Liver (tissue), 9 donors: ENCODE results near the gene DNAJC8. TPM values are rescaled to one million over a fixed set of nuclear protein-coding genes. Genes with fewer than 3 reads are reported as not detected.

Experiments used
- DNase-seq: peaks from one replicate; pipeline ENCODE4 v3.0.0-alpha.2; 2017; ENCODE audit warnings: low spot score
- H3K27ac ChIP-seq, 2 donors: one replicate each; pipeline ENCODE4 v1.7.0; 2013; ENCODE audit warnings: inconsistent platforms in 2 of 2, low read length in 2 of 2, control low read depth in 1 of 2, low read depth in 1 of 2, mild to moderate bottlenecking in 1 of 2
- H3K27me3 ChIP-seq, 4 donors: one replicate each; pipeline versions ENCODE4 v1.6.1 to v1.7.0; 2013; ENCODE audit warnings: low read length in 3 of 4, inconsistent platforms in 1 of 4, mild to moderate bottlenecking in 1 of 4, moderate library complexity in 1 of 4; ENCODE audit not compliant: control insufficient read depth in 4 of 4, insufficient read depth in 4 of 4
- H3K36me3 ChIP-seq, 4 donors: one replicate each; pipeline versions ENCODE4 v1.6.1 to v1.7.0; 2013; ENCODE audit warnings: low read length in 3 of 4, mild to moderate bottlenecking in 3 of 4, low read depth in 1 of 4, moderate library complexity in 1 of 4; ENCODE audit not compliant: control insufficient read depth in 4 of 4, insufficient read depth in 3 of 4
- H3K4me1 ChIP-seq, 4 donors: one replicate each; pipeline versions ENCODE4 v1.6.1 to v1.7.0; 2013; ENCODE audit warnings: low read length in 3 of 4, mild to moderate bottlenecking in 3 of 4, moderate library complexity in 1 of 4; ENCODE audit not compliant: control insufficient read depth in 4 of 4, insufficient read depth in 4 of 4
- H3K4me3 ChIP-seq, 3 donors: one replicate each; pipeline versions ENCODE4 v1.6.1 to v1.7.0; 2013; ENCODE audit warnings: low read length in 3 of 3, control low read depth in 1 of 3, low read depth in 1 of 3, mild to moderate bottlenecking in 1 of 3
- H3K9ac ChIP-seq, 2 donors: one replicate each; pipeline ENCODE4 v1.7.0; 2013; ENCODE audit warnings: low read length in 2 of 2, mild to moderate bottlenecking in 2 of 2, moderate library complexity in 2 of 2, control low read depth in 1 of 2, low read depth in 1 of 2
- H3K9me3 ChIP-seq, 4 donors: one replicate each; pipeline versions ENCODE4 v1.6.1 to v1.7.0; 2013; ENCODE audit warnings: low read length in 3 of 4; ENCODE audit not compliant: control insufficient read depth in 4 of 4
- CTCF ChIP-seq: fragments of 150-350 bp; IDR thresholded peaks from 2 replicates; pipeline ENCODE4 v1.5.1; 2017; ENCODE audit warnings: improper control_type of control experiment, low read depth, low read length; ENCODE audit not compliant: missing input control
- EGR1 ChIP-seq, 2 donors: IDR thresholded peaks; 2 replicates each; pipeline ENCODE4 v1.6.1; 2016 to 2018; ENCODE audit warnings: antibody characterized with exemption in 2 of 2, low read depth in 2 of 2
- FOXA1 ChIP-seq: IDR thresholded peaks from 2 replicates; pipeline ENCODE4 v1.6.1; 2016; ENCODE audit warnings: antibody characterized with exemption
- GABPA ChIP-seq, 2 donors: IDR thresholded peaks in 1 of 2; conservative IDR thresholded peaks in 1 of 2; 2 replicates each; pipeline ENCODE4 v1.6.1; 2016; ENCODE audit warnings: antibody characterized with exemption in 2 of 2, mild to moderate bottlenecking in 1 of 2, moderate library complexity in 1 of 2
- HNF4A ChIP-seq, 2 donors: conservative IDR thresholded peaks; 2 replicates each; pipeline ENCODE4 v1.6.1; 2016; ENCODE audit warnings: antibody characterized with exemption in 2 of 2, mild to moderate bottlenecking in 2 of 2
- HNF4G ChIP-seq: IDR thresholded peaks from 2 replicates; pipeline ENCODE4 v1.6.1; 2016; ENCODE audit warnings: antibody characterized with exemption
- JUND ChIP-seq, 2 donors: IDR thresholded peaks; 2 replicates each; pipeline ENCODE4 v1.6.1; 2016; ENCODE audit warnings: antibody characterized with exemption in 2 of 2
- MAX ChIP-seq: IDR thresholded peaks from 2 replicates; pipeline ENCODE4 v1.6.1; 2016; ENCODE audit warnings: antibody characterized with exemption
- NR2F2 ChIP-seq: IDR thresholded peaks from 2 replicates; pipeline ENCODE4 v1.6.1; 2016; ENCODE audit warnings: antibody characterized with exemption
- RAD21 ChIP-seq, 2 donors: IDR thresholded peaks; 2 replicates each; pipeline ENCODE4 v1.6.1; 2016; ENCODE audit warnings: antibody characterized with exemption in 2 of 2, mild to moderate bottlenecking in 2 of 2
- RXRA ChIP-seq, 2 donors: IDR thresholded peaks; 2 replicates each; pipeline ENCODE4 v1.6.1; 2017 to 2018; ENCODE audit warnings: antibody characterized with exemption in 2 of 2, mild to moderate bottlenecking in 1 of 2
- SP1 ChIP-seq: IDR thresholded peaks from 2 replicates; pipeline ENCODE4 v1.6.1; 2018; ENCODE audit warnings: antibody characterized with exemption, mild to moderate bottlenecking
- TAF1 ChIP-seq: conservative IDR thresholded peaks from 2 replicates; pipeline ENCODE4 v1.6.1; 2016; ENCODE audit warnings: antibody characterized with exemption, mild to moderate bottlenecking
- YY1 ChIP-seq: IDR thresholded peaks from 2 replicates; pipeline ENCODE4 v1.6.1; 2016; ENCODE audit warnings: antibody characterized with exemption, mild to moderate bottlenecking
- WGBS: extraction: QIAGEN DNeasy Blood & Tissue Kit; methylation state at CpG from one replicate; pipeline ENCODE4 v1.1.7; 2013; 5-methylcytosine and 5-hydroxymethylcytosine counted together
- polyA plus RNA-seq, 2 donors: library from polyadenylated mRNA; stranded (reverse) in 1 of 2; unstranded in 1 of 2; fragments of 200-250 nt in 1 of 2; fragments of >200 nt in 1 of 2; fragmentation: Nextera tagmentation in 1 of 2; extraction: Ambion mirVana in 1 of 2; gene quantifications; one replicate each; pipeline versions ENCODE4 v1.2.1 to v1.2.3, GENCODE V29; 2013 to 2015
- total RNA-seq, 2 donors: library from RNA; depleted of rRNA; stranded (reverse); fragments of >200 nt; gene quantifications; one replicate each; pipeline ENCODE4 v1.2.3, GENCODE V29; 2014
- TF ChIP-seq, protein P1 (sequence below): IDR thresholded peaks from 2 replicates; pipeline ENCODE4 v1.6.1; 2016; ENCODE audit warnings: antibody characterized with exemption
- TF ChIP-seq, protein P2 (sequence below): IDR thresholded peaks from 2 replicates; pipeline ENCODE4 v1.6.1; 2016; ENCODE audit warnings: antibody characterized with exemption, mild to moderate bottlenecking
- TF ChIP-seq, protein P3 (sequence below): IDR thresholded peaks from 2 replicates; pipeline ENCODE4 v1.6.1; 2016; ENCODE audit warnings: antibody characterized with exemption
- donor health status: healthy.
- donor health status: healthy.
- donor health status: healthy.
- donor health status: healthy.
- donor health status: healthy.

The DNAJC8 gene
- total and polyA plus RNA-seq, 4 donors: 14.9 to 38.6 (median 25.2) TPM

DNA sequence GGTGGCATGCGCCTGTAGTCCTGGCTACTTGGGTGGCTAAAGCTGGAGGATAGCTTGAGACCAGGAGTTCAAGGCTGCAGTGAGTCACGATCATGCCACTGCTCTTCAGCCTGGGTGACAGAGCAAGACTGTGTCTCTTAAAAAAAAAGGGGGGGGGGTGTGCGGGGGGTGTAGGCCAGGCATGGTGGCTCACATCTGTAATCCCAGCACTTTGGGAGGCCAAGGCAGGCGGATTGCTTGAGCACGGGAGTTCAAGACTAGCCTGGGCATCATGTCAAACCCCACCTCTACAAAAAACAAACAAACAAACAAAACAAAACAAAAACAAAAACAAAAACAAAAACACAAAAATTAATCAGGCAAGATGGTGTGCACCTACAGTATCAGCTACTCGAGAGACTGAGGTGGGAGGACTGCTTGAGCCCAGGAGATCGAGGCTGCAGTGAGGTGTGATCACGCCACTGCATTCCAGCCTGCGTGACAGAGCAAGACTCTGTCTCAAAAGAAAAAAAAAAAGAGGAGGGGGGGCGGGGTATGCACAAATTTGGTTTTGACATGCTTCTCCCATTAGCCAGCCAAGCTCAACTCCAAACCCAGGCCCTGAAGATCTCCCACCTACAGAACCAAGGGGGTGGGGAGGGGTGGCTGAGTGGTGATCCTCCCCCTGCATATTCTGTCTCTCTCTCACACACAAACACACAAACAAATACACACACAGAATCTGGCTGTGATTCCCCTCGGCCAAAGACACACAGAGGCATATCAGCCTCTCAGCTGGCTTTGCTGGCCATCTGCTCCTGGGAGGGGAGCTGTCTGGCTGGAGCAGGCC is 59.5 kb downstream of the DNAJC8 start:
- Histone ChIP-seq H3K9me3 (no peaks in the 10 kb centered on the region), H3K4me1 (no peaks in the 10 kb centered on the region), H3K4me3 (no peak overlapping the region), H3K27me3 (no peaks in the 10 kb centered on the region), H3K27ac (peak overlapping the region; percentile 2 to 26), H3K36me3 (no peaks in the 10 kb centered on the region), H3K9ac (no peak overlapping the region)
- TF ChIP-seq RAD21 (IDR thresholded peaks at IDR 0.05) (peak in 1 of 2 donors; percentile 10), RXRA (IDR thresholded peaks at IDR 0.05) (no peak)
- DNase-seq: no peak
- 72% methylated on average over 11 of the region's 11 CpGs for WGBS

- TF ChIP-seq NR2F2 (no peak), EGR1 (IDR thresholded peaks at IDR 0.05; ENCODE audit: low read depth in 2 of 2) (no peak), FOXA1 (no peak), HNF4G (no peak), HNF4A (conservative IDR thresholded peaks at IDR 0.05) (no peak), GABPA (IDR thresholded peaks at IDR 0.05 in 1 of 2, conservative IDR thresholded peaks at IDR 0.05 in 1 of 2) (no peak), MAX (no peak), YY1 (no peak), TAF1 (no peak), CTCF (no peak), JUND (IDR thresholded peaks at IDR 0.05) (no peak)
- TF ChIP-seq, protein P1, sequence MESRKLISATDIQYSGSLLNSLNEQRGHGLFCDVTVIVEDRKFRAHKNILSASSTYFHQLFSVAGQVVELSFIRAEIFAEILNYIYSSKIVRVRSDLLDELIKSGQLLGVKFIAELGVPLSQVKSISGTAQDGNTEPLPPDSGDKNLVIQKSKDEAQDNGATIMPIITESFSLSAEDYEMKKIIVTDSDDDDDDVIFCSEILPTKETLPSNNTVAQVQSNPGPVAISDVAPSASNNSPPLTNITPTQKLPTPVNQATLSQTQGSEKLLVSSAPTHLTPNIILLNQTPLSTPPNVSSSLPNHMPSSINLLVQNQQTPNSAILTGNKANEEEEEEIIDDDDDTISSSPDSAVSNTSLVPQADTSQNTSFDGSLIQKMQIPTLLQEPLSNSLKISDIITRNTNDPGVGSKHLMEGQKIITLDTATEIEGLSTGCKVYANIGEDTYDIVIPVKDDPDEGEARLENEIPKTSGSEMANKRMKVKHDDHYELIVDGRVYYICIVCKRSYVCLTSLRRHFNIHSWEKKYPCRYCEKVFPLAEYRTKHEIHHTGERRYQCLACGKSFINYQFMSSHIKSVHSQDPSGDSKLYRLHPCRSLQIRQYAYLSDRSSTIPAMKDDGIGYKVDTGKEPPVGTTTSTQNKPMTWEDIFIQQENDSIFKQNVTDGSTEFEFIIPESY: no peak
- Histone ChIP-seq H3K36me3 (no peaks in the 10 kb centered on the region), H3K4me3 (no peak overlapping the region), H3K27ac (no peak overlapping the region), H3K27me3 (no peaks in the 10 kb centered on the region), H3K9ac (no peak overlapping the region), H3K4me1 (no peaks in the 10 kb centered on the region), H3K9me3 (no peaks in the 10 kb centered on the region)
- DNase-seq: no peak
- 37% methylated on average over 8 of the region's 8 CpGs for WGBS
Measured at GRCh38 chr1:28172713-28173150, 60.1 kb downstream of the DNAJC8 start.

- WGBS: 85% methylated on average over 7 of the region's 7 CpGs
- H3K4me3 ChIP-seq: no peak overlapping the region
- no peaks in the 10 kb centered on the region for H3K27me3 ChIP-seq
Measured at GRCh38 chr1:28171246-28171645, 61.6 kb downstream of the DNAJC8 start.

More at GRCh38 chr1:28171246-28171645, 61.6 kb downstream of the DNAJC8 start:
- Histone ChIP-seq H3K4me1 (no peaks in the 10 kb centered on the region), H3K9ac (no peak overlapping the region), H3K36me3 (no peaks in the 10 kb centered on the region), H3K27ac (no peak overlapping the region), H3K9me3 (no peaks in the 10 kb centered on the region)
- TF ChIP-seq FOXA1: no peak
- no peak for TF ChIP-seq YY1
- no peak for TF ChIP-seq TAF1
- TF ChIP-seq, protein P2, sequence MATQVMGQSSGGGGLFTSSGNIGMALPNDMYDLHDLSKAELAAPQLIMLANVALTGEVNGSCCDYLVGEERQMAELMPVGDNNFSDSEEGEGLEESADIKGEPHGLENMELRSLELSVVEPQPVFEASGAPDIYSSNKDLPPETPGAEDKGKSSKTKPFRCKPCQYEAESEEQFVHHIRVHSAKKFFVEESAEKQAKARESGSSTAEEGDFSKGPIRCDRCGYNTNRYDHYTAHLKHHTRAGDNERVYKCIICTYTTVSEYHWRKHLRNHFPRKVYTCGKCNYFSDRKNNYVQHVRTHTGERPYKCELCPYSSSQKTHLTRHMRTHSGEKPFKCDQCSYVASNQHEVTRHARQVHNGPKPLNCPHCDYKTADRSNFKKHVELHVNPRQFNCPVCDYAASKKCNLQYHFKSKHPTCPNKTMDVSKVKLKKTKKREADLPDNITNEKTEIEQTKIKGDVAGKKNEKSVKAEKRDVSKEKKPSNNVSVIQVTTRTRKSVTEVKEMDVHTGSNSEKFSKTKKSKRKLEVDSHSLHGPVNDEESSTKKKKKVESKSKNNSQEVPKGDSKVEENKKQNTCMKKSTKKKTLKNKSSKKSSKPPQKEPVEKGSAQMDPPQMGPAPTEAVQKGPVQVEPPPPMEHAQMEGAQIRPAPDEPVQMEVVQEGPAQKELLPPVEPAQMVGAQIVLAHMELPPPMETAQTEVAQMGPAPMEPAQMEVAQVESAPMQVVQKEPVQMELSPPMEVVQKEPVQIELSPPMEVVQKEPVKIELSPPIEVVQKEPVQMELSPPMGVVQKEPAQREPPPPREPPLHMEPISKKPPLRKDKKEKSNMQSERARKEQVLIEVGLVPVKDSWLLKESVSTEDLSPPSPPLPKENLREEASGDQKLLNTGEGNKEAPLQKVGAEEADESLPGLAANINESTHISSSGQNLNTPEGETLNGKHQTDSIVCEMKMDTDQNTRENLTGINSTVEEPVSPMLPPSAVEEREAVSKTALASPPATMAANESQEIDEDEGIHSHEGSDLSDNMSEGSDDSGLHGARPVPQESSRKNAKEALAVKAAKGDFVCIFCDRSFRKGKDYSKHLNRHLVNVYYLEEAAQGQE: no peak
- no peak for TF ChIP-seq GABPA (IDR thresholded peaks at IDR 0.05 in 1 of 2, conservative IDR thresholded peaks at IDR 0.05 in 1 of 2)
- TF ChIP-seq, protein P1: no peak
- no peak for TF ChIP-seq RXRA (IDR thresholded peaks at IDR 0.05)
- TF ChIP-seq, protein P3, sequence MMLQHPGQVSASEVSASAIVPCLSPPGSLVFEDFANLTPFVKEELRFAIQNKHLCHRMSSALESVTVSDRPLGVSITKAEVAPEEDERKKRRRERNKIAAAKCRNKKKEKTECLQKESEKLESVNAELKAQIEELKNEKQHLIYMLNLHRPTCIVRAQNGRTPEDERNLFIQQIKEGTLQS: no peak
- TF ChIP-seq RAD21 (IDR thresholded peaks at IDR 0.05): no peak
- TF ChIP-seq SP1: no peak
- TF ChIP-seq EGR1 (IDR thresholded peaks at IDR 0.05; ENCODE audit: low read depth in 2 of 2): no peak
- DNase-seq: no peak
